Ovary (tissue), 3 donors: Measurements from ENCODE around the gene MIB1.

Source experiments
- CTCF ChIP-seq, 3 donors: fragments of 450-650 bp in 2 of 3; fragments of 200-600 bp in 1 of 3; IDR thresholded peaks; one replicate each; pipeline versions ENCODE4 v1.5.1 to v1.8.0; 2016 to 2022; ENCODE audit warnings: antibody characterized with exemption in 3 of 3, mild to moderate bottlenecking in 1 of 3
- EP300 ChIP-seq: sonication (generic); formaldehyde crosslinking; IDR thresholded peaks from one replicate; pipeline ENCODE4 v1.6.1; 2017; ENCODE audit warnings: antibody characterized with exemption
- POLR2A ChIP-seq: fragments of 450-650 bp; IDR thresholded peaks from one replicate; pipeline ENCODE4 v1.6.1; 2017; ENCODE audit warnings: antibody characterized with exemption, mild to moderate bottlenecking, moderate library complexity
- donor health status: DM: no; HTN: no; CAD: no.

GRCh38 chr18:21901423-21901945 lies 160.9 kb downstream of the MIB1 start:
- no peak for TF ChIP-seq POLR2A
- no peak for TF ChIP-seq CTCF (IDR thresholded peaks at IDR 0.05)
- no peak for TF ChIP-seq EP300
